COR-L47 (cell line): ENCODE measurements around the gene MYO5C.
"Not testable (repeated sequence)": the region's sequence is repeated elsewhere in the genome, so short reads cannot be mapped to it uniquely, and the experiment has no call there.

ENCODE experiments used
- DNase-seq: peaks from one replicate; lab custom pipeline; 2025; lab: John Stamatoyannopoulos, UW

MYO5C gene

GRCh38 chr15:52246686-52247431 lies 48.7 kb downstream of the MYO5C start:
- DNase-seq, result no peak

DNA sequence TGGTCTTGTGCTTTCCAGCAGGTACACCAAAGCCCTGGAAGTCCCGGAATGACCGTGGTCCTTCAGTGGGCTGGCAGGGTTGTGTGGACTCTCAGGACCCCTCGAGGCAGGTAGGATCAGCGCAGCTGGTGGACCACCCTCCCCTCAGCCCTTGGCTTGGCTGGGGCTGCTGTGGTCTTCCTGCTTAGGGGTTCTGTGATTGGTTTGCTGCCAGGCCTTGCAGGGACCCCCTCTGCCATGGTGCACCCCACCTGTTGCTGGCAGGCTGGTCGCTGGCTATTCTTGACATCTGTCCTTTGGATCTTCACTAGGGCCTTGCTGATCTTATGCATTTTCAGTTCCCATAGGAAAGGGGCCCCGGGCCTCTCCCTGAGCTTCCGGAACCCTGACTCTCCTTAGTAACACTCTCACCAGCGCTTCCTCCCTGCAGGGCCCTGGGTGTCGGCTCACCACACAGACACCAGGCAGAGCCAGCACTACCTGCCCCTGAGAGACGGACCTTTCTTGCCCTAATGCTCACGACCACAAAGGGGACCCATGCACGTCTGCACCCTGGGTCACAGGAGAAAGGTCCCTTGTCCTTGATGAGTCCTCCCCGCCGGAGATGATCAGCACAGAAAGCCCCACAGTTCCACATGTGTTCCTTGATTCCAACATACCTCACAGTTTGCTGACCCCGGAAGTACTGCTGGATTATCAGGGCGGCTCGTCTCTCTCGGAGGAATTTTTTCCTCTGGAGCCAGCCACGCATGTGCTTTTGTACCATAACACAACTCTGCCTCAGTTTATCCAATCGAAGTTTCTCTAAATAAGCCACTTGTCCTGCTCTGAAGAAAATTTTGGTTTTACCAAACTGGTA lies 51.7 kb downstream of the MYO5C start:
- no peak for DNase-seq

GRCh38 chr15:52243286-52243685 lies 52.3 kb downstream of the MYO5C start:
- DNase-seq, result no peak

DNA sequence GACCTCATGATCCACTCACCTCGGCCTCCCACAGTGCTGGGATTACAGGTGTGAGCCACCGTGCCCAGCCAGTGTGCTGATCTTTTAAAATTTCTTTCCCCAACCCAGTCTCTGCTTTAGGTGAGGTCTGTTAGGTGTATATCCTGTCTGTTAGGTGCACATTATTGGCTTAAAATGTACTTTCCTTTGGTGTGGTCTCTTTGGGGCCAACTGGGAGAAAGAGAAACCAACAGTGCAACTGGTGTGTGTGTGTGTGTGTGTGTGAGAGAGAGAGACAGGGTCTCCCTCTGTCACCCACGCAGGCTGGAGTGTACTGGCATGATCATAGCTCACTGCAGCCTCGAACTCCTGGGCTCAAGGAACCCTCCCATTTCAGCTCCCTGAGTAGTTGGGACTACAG lies 54.1 kb downstream of the MYO5C start:
- DNase-seq, result no peak

DNA sequence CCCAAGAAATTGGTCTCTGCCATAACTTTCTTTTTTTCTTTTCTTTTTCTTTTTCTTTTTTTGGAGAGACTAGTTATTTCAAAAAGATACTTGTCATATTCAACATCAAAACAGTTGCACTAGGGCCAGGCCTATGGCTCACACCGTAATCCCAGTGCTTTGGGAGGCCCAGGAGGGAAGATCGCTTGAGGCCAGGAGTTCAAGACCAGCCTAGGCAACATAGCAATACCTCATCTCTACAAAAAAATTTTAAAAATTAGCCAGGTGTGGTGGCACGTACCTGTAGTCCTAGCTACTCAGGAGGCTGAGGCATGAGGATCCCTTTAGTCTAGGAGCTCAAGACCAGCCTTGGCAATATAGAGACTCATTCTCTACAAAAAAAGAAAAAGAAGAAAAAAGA lies 55.4 kb downstream of the MYO5C start:
- DNase-seq, result no peak

GRCh38 chr15:52238989-52239525 lies 56.5 kb downstream of the MYO5C start:
- DNase-seq, result not testable (repeated sequence)

DNA sequence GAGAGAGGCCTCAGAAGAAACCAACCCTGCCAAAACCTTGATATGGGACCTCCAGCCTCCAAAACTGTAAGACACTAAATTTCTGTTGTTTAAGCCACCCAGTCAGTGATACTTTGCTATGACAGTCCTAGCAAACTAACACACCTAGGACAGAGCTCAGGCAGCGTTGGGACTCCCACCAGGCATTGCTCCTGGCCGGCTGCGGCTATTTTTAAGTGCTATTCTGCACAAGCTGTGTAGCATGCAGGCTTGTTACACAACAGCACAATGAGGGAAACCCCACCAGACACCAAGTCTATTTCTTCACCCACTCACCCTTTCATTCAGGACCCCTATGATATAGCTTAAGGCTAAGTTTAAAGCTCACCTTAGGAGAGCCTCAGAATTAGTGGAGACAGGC lies 57.5 kb downstream of the MYO5C start:
- no peak for DNase-seq

DNA sequence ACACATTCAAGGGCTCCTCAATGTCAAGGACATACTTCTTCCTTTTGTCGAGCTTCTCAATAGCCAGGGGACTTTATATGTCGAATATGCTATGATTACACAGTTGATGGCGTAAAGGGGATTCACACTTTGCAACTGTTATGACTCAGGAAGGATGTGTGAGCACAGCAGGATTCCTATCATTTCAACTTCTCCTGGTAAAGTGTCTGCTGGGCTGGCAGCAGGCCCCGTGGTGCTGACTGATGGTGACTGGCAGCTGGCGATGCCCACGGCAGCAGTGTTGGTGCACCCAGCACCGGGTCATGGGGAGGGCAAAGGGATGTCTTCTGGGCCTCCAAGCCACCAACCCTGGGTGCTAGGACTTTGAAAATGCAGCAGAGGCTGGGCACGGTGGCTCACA lies 59.6 kb downstream of the MYO5C start:
- no peak for DNase-seq

GRCh38 chr15:52234596-52235541 lies 60.7 kb downstream of the MYO5C start:
- DNase-seq, result no peak

DNA sequence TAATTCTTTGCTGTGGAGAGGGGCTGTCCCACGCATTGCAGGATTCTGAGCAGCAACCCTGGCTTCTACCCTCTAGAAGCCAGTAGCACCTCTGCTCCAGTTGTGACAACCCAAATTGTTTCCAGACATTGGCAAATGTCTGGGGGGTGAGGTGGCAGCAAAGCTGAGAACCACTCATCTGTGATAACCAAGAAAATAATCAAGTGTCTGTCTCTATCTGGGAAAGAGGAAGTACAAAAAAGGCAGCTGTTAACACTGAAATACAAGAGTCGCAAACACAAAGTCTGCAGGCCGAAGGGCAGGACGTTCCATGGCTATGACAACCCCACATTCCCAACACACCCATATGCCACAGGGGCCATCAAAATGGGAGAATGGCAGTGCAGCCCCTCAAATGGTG lies 62.2 kb downstream of the MYO5C start:
- DNase-seq, result no peak

DNA sequence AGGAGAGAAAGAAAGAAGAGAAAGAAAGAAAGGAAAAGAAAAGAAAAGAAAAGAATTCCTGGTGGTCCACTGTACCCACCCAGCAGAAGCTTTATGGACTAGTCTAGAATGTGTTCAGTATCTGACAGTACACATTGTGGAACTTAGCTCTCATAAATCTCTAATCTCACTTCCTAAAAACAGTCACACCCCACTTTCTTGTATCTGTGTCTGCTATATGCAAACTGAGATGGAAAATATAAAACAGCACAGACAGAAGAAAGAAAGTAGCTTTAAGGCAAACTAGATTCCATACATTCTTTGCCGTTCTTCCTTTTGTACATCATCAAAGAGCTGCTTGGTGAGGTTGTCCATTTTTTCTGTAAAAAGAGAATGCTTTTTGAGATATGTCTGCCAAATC lies 63.3 kb downstream of the MYO5C start:
- no peak for DNase-seq

GRCh38 chr15:52230073-52230472 lies 65.5 kb downstream of the MYO5C start:
- no peak for DNase-seq

DNA sequence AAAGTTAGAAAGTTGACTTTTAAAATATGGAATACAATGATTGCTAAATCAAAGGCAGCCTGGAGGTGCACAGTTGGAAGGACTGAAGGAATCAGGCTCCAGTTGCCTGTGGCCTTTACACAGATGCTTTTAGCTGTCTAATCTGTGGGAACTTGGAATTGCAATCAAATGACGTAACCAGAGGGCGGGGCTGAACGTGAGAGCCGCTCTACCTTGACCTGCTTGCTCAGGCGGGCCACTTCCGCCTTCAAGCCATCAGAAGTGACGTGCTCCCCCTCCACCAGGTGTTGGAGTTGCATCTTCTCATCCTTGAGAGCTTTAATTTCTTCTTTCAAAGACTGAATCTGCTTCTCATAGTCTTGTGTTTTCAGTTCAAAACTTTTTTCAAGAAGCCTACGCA lies 66.7 kb downstream of the MYO5C start:
- no peak for DNase-seq

DNA sequence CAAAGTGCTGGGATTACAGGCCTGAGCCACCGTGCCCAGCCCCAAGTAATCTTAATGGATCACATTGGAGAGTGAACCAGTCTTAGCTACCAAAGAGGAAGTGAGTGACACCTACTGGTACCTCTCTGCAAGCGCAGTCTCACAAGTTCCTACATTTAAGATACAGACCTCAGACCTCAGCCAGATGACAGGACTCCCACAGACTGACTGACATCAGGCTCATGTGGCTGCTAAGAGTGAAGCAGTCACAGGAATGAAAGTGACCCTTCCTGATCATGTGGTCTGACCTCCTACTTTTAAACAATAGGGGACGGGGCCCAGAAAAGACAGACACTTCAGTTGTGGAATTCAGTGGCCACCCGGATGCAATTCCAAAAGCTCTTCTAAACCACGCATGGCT lies 68.1 kb downstream of the MYO5C start:
- peak; percentile 46 for DNase-seq

GRCh38 chr15:52225230-52225629 lies 70.4 kb downstream of the MYO5C start:
- DNase-seq, result no peak

DNA sequence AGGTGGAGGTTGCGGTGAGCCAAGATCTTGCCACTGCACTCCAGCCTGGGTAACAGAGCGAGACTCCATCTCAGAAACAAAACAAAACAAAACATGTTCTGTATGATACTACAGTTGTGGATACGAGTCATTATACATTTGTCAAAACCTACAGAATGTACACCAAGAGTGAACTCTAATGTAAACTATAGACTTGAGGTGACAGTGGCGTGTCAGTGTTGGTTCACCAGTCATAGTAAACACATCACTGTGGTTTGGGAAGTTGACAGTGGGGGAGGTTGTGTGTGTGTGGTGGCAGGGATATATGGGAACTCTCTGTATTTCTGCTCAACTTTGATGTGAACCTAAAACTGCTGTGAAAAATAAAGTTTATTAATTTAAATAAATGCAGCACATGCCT lies 71.4 kb downstream of the MYO5C start:
- DNase-seq, result no peak

- DNase-seq, result no peak
Measured at GRCh38 chr15:52221730-52222129, 73.9 kb downstream of the MYO5C start.

DNA sequence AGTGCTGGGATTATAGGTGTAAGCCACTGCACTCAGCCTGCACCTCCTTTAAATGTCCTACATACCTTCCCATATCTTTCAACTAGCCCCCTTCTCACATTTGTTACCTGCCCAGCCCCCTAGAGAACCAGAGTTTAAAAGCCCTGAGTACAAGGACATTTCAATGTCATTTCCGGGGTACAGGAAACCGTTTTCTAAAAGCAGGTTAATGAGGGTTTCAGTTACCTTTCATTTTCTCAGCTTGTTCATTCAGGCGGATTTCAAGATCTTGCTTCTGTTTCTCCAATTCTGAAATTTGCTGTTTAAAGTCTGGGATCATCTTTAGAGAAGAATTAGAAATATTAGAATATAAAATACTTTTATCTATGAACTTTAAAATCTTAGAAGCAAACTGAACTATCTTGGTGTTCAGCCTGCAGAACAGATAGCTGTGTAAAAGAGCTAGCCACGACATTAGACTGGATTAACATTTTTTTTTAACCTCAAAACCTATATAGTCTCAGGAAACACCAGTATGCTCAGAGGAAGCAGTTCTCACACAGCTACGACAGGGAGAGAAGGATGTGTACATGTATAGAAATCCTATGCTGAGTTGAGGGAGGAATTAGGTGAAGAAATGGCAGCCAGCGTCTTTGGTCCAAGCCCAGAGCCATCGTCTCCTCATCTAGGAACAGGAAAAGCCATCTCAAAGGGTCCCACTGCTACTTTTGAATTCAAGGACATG lies 74.5 kb downstream of the MYO5C start:
- no peak for DNase-seq

- no peak for DNase-seq
Measured at GRCh38 chr15:52220251-52220650, 75.4 kb downstream of the MYO5C start.

DNA sequence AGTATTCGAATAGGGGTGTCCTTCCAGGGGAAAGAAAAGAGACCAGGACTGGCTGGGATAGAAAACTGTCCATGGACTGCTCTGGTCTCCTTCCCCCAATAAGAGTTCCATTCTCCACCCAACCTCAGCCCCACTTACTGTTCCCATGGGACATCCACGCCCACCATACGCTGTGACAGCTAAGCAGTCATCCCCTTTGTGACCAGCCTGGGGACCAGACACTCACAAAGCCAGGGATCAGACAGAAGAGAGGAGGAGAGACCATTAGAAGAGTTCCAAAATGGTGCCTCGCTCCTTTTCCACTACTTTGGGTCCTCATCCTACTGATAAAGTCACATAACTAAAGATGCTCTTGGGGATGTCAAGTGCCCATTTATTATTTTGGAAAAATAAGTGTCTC lies 76.8 kb downstream of the MYO5C start:
- no peak for DNase-seq

- DNase-seq, result no peak
Measured at GRCh38 chr15:52218371-52218770, 77.2 kb downstream of the MYO5C start.
